Measurements from ENCODE around the gene LRRTM4. TPM values are rescaled to one million over a fixed set of nuclear protein-coding genes. Genes with fewer than 3 reads are reported as not detected.
"Not testable (repeated sequence)": the region's sequence is repeated elsewhere in the genome, so short reads cannot be mapped to it uniquely, and the experiment has no call there.

The LRRTM4 gene
- total RNA-seq, 2 donors from 2014 or later, result 0.24 TPM; not detected in 1

- Histone ChIP-seq H3K4me3 (no peak overlapping the region), H3K9me3 (no peaks in the 10 kb centered on the region), H3K27ac (no peak overlapping the region), H3K27me3 (no peaks in the 10 kb centered on the region), H3K4me1 (no peaks in the 10 kb centered on the region), H3K36me3 (no peaks in the 10 kb centered on the region)
- DNase-seq (ENCODE audit: low spot score), result no peak
- no peak for TF ChIP-seq CTCF (IDR thresholded peaks at IDR 0.05)
These were observed 713.4 kb downstream of the LRRTM4 start for GRCh38 chr2:76808732-76809131.

GRCh38 chr2:76793647-76794334, 728.4 kb downstream of the LRRTM4 start:
- no peak for TF ChIP-seq CTCF (IDR thresholded peaks at IDR 0.05)
- Histone ChIP-seq H3K4me1 (no peaks in the 10 kb centered on the region), H3K27ac (no peak overlapping the region), H3K27me3 (no peaks in the 10 kb centered on the region), H3K4me3 (no peak overlapping the region), H3K9me3 (no peaks in the 10 kb centered on the region), H3K36me3 (no peaks in the 10 kb centered on the region)
- DNase-seq (ENCODE audit: low spot score), result no peak

GRCh38 chr2:76781313-76781712, 740.9 kb downstream of the LRRTM4 start:
- not testable (repeated sequence) for H3K27ac ChIP-seq; H3K4me1 ChIP-seq; H3K4me3 ChIP-seq; H3K9me3 ChIP-seq; DNase-seq (ENCODE audit: low spot score); H3K27me3 ChIP-seq; H3K36me3 ChIP-seq

- no peak for TF ChIP-seq CTCF (IDR thresholded peaks at IDR 0.05)
- Histone ChIP-seq H3K36me3 (no peaks in the 10 kb centered on the region), H3K4me3 (no peak overlapping the region), H3K27ac (no peak overlapping the region), H3K9me3 (no peaks in the 10 kb centered on the region), H3K27me3 (no peaks in the 10 kb centered on the region), H3K4me1 (no peaks in the 10 kb centered on the region)
- DNase-seq (ENCODE audit: low spot score), result no peak
These were observed 758.9 kb downstream of the LRRTM4 start for GRCh38 chr2:76763276-76763675.

GRCh38 chr2:76760367-76760704, 761.8 kb downstream of the LRRTM4 start:
- Histone ChIP-seq H3K4me1 (no peaks in the 10 kb centered on the region), H3K4me3 (no peak overlapping the region), H3K36me3 (no peaks in the 10 kb centered on the region), H3K27ac (no peak overlapping the region), H3K27me3 (no peaks in the 10 kb centered on the region), H3K9me3 (no peaks in the 10 kb centered on the region)
- no peak for TF ChIP-seq CTCF (IDR thresholded peaks at IDR 0.05)
- no peak for DNase-seq (ENCODE audit: low spot score)

GRCh38 chr2:76759634-76760366, 762.4 kb downstream of the LRRTM4 start:
- H3K9me3 ChIP-seq, result no peaks in the 10 kb centered on the region
- H3K27ac ChIP-seq, result no peak overlapping the region

More at GRCh38 chr2:76759634-76760366, 762.4 kb downstream of the LRRTM4 start:
- DNase-seq (ENCODE audit: low spot score), result no peak
- Histone ChIP-seq H3K4me3 (no peak overlapping the region), H3K27me3 (no peaks in the 10 kb centered on the region), H3K36me3 (no peaks in the 10 kb centered on the region), H3K4me1 (no peaks in the 10 kb centered on the region)
- no peak for TF ChIP-seq CTCF (IDR thresholded peaks at IDR 0.05)

Measured in right atrium auricular region (tissue), 2 donors.